K562 (cell line): ENCODE measurements around the gene ENKD1. TPM values are rescaled to one million over a fixed set of nuclear protein-coding genes. Genes with fewer than 3 reads are reported as not detected.

Source experiments
- polyA plus RNA-seq, 8 experiments: library from polyadenylated mRNA; depleted of rRNA in 4 of 8; stranded (reverse) in 5 of 8; unstranded in 3 of 8; fragments of >200 nt; fragmentation: Nextera tagmentation in 2 of 8; fragmentation: Illumina TruSeq in 1 of 8; extraction: Ambion mirVana in 2 of 8; extraction: Trizol in 1 of 8; gene quantifications; 2 replicates each; pipeline versions ENCODE4 v1.2.1 to v1.2.3, GENCODE V29; 2011 to 2014; ENCODE audit warnings: inconsistent platforms in 1 of 8, missing spikeins in 1 of 8
- total RNA-seq, 7 experiments: library from RNA; depleted of rRNA in 6 of 7; stranded (reverse); fragments of >200 nt in 6 of 7; fragmentation: Illumina TruSeq in 2 of 7; extraction: Trizol in 2 of 7; gene quantifications; 2 replicates each; pipeline versions ENCODE4 v1.2.1 to v1.2.3, GENCODE V29; 2011 to 2021; ENCODE audit warnings: low replicate concordance in 1 of 7

ENKD1 gene
- total and polyA plus RNA-seq, 9 of the 15 experiments (the other 6 are each of a cell fraction or from before 2014, with no cell fraction given) = 1.1 to 26.9 (median 8.3) TPM

Other genes starting within 250 kb of the ENKD1 start
Only the 7 nearest of the 18 such genes appear.
- gene RIPOR1, start 137.9 kb downstream of the ENKD1 start, total RNA-seq (2014; rRNA removed) = 3.5 and 7.9 TPM in 2 replicates
- 1.2 and 1.4 TPM in 2 replicates for gene RIPOR1, start 137.9 kb downstream of the ENKD1 start, total RNA-seq (2014; rRNA removed; fragmentation: Illumina TruSeq; extraction: Trizol)
- gene RIPOR1, start 137.9 kb downstream of the ENKD1 start, total RNA-seq (2015; rRNA removed; fragmentation: Illumina TruSeq; extraction: Trizol) = 3.0 and 3.1 TPM in 2 replicates
- 25.4 and 31.1 TPM in 2 replicates for gene RIPOR1, start 137.9 kb downstream of the ENKD1 start, total RNA-seq (2021)
- gene RIPOR1, start 137.9 kb downstream of the ENKD1 start, polyA plus RNA-seq (2011; rRNA removed) = 2.2 and 6.3 TPM in 2 replicates
- 10.0 and 14.1 TPM in 2 replicates for gene RIPOR1, start 137.9 kb downstream of the ENKD1 start, polyA plus RNA-seq (2014; fragmentation: Illumina TruSeq; extraction: Trizol)
- gene RIPOR1, start 137.9 kb downstream of the ENKD1 start, polyA plus RNA-seq (2014; fragmentation: Nextera tagmentation; extraction: Ambion mirVana) = under 1 TPM; 0.36 to 0.37 TPM
- gene RIPOR1, start 137.9 kb downstream of the ENKD1 start, polyA plus RNA-seq (2014; rRNA removed) = 7.2 and 9.2 TPM in 2 replicates
- 31.3 and 34.6 TPM in 2 replicates for gene CTCF, start 104.2 kb downstream of the ENKD1 start, total RNA-seq (2014; rRNA removed)
- 36.5 and 37.6 TPM in 2 replicates for gene CTCF, start 104.2 kb downstream of the ENKD1 start, total RNA-seq (2014; rRNA removed; fragmentation: Illumina TruSeq; extraction: Trizol)
- 45.1 and 49.2 TPM in 2 replicates for gene CTCF, start 104.2 kb downstream of the ENKD1 start, total RNA-seq (2015; rRNA removed; fragmentation: Illumina TruSeq; extraction: Trizol)
- 37.5 and 37.9 TPM in 2 replicates for gene CTCF, start 104.2 kb downstream of the ENKD1 start, total RNA-seq (2021)
- 21.0 and 33.9 TPM in 2 replicates for gene CTCF, start 104.2 kb downstream of the ENKD1 start, polyA plus RNA-seq (2011; rRNA removed)
- 41.0 and 47.1 TPM in 2 replicates for gene CTCF, start 104.2 kb downstream of the ENKD1 start, polyA plus RNA-seq (2014; fragmentation: Illumina TruSeq; extraction: Trizol)
- gene CTCF, start 104.2 kb downstream of the ENKD1 start, polyA plus RNA-seq (2014; fragmentation: Nextera tagmentation; extraction: Ambion mirVana) = 10 to 100 TPM in 1 of 2 experiments, 1 to 10 TPM in 1; 7.8 to 11.0 TPM
- gene CTCF, start 104.2 kb downstream of the ENKD1 start, polyA plus RNA-seq (2014; rRNA removed) = 26.4 and 27.5 TPM in 2 replicates
- 0.20 and 1.0 TPM in 2 replicates for gene CARMIL2, start 21.6 kb downstream of the ENKD1 start, total RNA-seq (2014; rRNA removed)
- 0.19 TPM in 1 of 2 replicates, not detected in the other for gene CARMIL2, start 21.6 kb downstream of the ENKD1 start, total RNA-seq (2014; rRNA removed; fragmentation: Illumina TruSeq; extraction: Trizol)
- gene CARMIL2, start 21.6 kb downstream of the ENKD1 start, total RNA-seq (2015; rRNA removed; fragmentation: Illumina TruSeq; extraction: Trizol) = 0.38 and 0.43 TPM in 2 replicates
- 2.1 and 2.9 TPM in 2 replicates for gene CARMIL2, start 21.6 kb downstream of the ENKD1 start, total RNA-seq (2021)
- 0.79 and 0.99 TPM in 2 replicates for gene CARMIL2, start 21.6 kb downstream of the ENKD1 start, polyA plus RNA-seq (2011; rRNA removed)
- 0.39 and 0.57 TPM in 2 replicates for gene CARMIL2, start 21.6 kb downstream of the ENKD1 start, polyA plus RNA-seq (2014; fragmentation: Illumina TruSeq; extraction: Trizol)
- not detected for gene CARMIL2, start 21.6 kb downstream of the ENKD1 start, polyA plus RNA-seq (2014; fragmentation: Nextera tagmentation; extraction: Ambion mirVana)
- 0.95 and 1.0 TPM in 2 replicates for gene CARMIL2, start 21.6 kb downstream of the ENKD1 start, polyA plus RNA-seq (2014; rRNA removed)
- 34.9 and 46.5 TPM in 2 replicates for gene ACD, start 6.5 kb downstream of the ENKD1 start, total RNA-seq (2014; rRNA removed)
- 6.1 and 9.0 TPM in 2 replicates for gene ACD, start 6.5 kb downstream of the ENKD1 start, total RNA-seq (2014; rRNA removed; fragmentation: Illumina TruSeq; extraction: Trizol)
- gene ACD, start 6.5 kb downstream of the ENKD1 start, total RNA-seq (2015; rRNA removed; fragmentation: Illumina TruSeq; extraction: Trizol) = 18.5 and 19.7 TPM in 2 replicates
- gene ACD, start 6.5 kb downstream of the ENKD1 start, total RNA-seq (2021) = 44.9 and 47.4 TPM in 2 replicates
- 19.2 and 33.4 TPM in 2 replicates for gene ACD, start 6.5 kb downstream of the ENKD1 start, polyA plus RNA-seq (2011; rRNA removed)
- gene ACD, start 6.5 kb downstream of the ENKD1 start, polyA plus RNA-seq (2014; fragmentation: Illumina TruSeq; extraction: Trizol) = 25.8 and 34.6 TPM in 2 replicates
- 1 to 10 TPM; 4.2 to 4.5 TPM for gene ACD, start 6.5 kb downstream of the ENKD1 start, polyA plus RNA-seq (2014; fragmentation: Nextera tagmentation; extraction: Ambion mirVana)
- 36.5 and 40.0 TPM in 2 replicates for gene ACD, start 6.5 kb downstream of the ENKD1 start, polyA plus RNA-seq (2014; rRNA removed)
- 1.00 and 1.8 TPM in 2 replicates for gene PARD6A, start 5.8 kb downstream of the ENKD1 start, total RNA-seq (2014; rRNA removed)
- 0.26 and 0.44 TPM in 2 replicates for gene PARD6A, start 5.8 kb downstream of the ENKD1 start, total RNA-seq (2014; rRNA removed; fragmentation: Illumina TruSeq; extraction: Trizol)
- gene PARD6A, start 5.8 kb downstream of the ENKD1 start, total RNA-seq (2015; rRNA removed; fragmentation: Illumina TruSeq; extraction: Trizol) = 0.14 and 0.68 TPM in 2 replicates
- gene PARD6A, start 5.8 kb downstream of the ENKD1 start, total RNA-seq (2021) = 0.85 and 2.0 TPM in 2 replicates
- 0.42 and 0.52 TPM in 2 replicates for gene PARD6A, start 5.8 kb downstream of the ENKD1 start, polyA plus RNA-seq (2011; rRNA removed)
- gene PARD6A, start 5.8 kb downstream of the ENKD1 start, polyA plus RNA-seq (2014; fragmentation: Illumina TruSeq; extraction: Trizol) = 0.28 and 0.75 TPM in 2 replicates
- under 1 TPM; 0.04 to 0.13 TPM for gene PARD6A, start 5.8 kb downstream of the ENKD1 start, polyA plus RNA-seq (2014; fragmentation: Nextera tagmentation; extraction: Ambion mirVana)
- gene PARD6A, start 5.8 kb downstream of the ENKD1 start, polyA plus RNA-seq (2014; rRNA removed) = 0.46 and 0.81 TPM in 2 replicates
- gene C16orf86, start 64 bp upstream of the ENKD1 start, total RNA-seq (2014; rRNA removed) = 0.94 and 1.2 TPM in 2 replicates
- not detected in 2 replicates for gene C16orf86, start 64 bp upstream of the ENKD1 start, total RNA-seq (2014; rRNA removed; fragmentation: Illumina TruSeq; extraction: Trizol)
- 0.22 and 0.34 TPM in 2 replicates for gene C16orf86, start 64 bp upstream of the ENKD1 start, total RNA-seq (2015; rRNA removed; fragmentation: Illumina TruSeq; extraction: Trizol)
- gene C16orf86, start 64 bp upstream of the ENKD1 start, total RNA-seq (2021) = 0.33 and 2.2 TPM in 2 replicates
- gene C16orf86, start 64 bp upstream of the ENKD1 start, polyA plus RNA-seq (2011; rRNA removed) = 0.15 and 0.37 TPM in 2 replicates
- gene C16orf86, start 64 bp upstream of the ENKD1 start, polyA plus RNA-seq (2014; fragmentation: Illumina TruSeq; extraction: Trizol) = 0.13 and 0.26 TPM in 2 replicates
- gene C16orf86, start 64 bp upstream of the ENKD1 start, polyA plus RNA-seq (2014; fragmentation: Nextera tagmentation; extraction: Ambion mirVana) = not detected
- 0.74 and 0.76 TPM in 2 replicates for gene C16orf86, start 64 bp upstream of the ENKD1 start, polyA plus RNA-seq (2014; rRNA removed)
- gene GFOD2, start 52.6 kb upstream of the ENKD1 start, total RNA-seq (2014; rRNA removed) = 11.8 and 12.4 TPM in 2 replicates
- 7.9 and 9.0 TPM in 2 replicates for gene GFOD2, start 52.6 kb upstream of the ENKD1 start, total RNA-seq (2014; rRNA removed; fragmentation: Illumina TruSeq; extraction: Trizol)
- 11.1 and 11.2 TPM in 2 replicates for gene GFOD2, start 52.6 kb upstream of the ENKD1 start, total RNA-seq (2015; rRNA removed; fragmentation: Illumina TruSeq; extraction: Trizol)
- 14.0 and 14.6 TPM in 2 replicates for gene GFOD2, start 52.6 kb upstream of the ENKD1 start, total RNA-seq (2021)
- 13.4 and 15.8 TPM in 2 replicates for gene GFOD2, start 52.6 kb upstream of the ENKD1 start, polyA plus RNA-seq (2011; rRNA removed)
- gene GFOD2, start 52.6 kb upstream of the ENKD1 start, polyA plus RNA-seq (2014; fragmentation: Illumina TruSeq; extraction: Trizol) = 9.2 and 10.0 TPM in 2 replicates
- 1 to 10 TPM; 1.9 TPM for gene GFOD2, start 52.6 kb upstream of the ENKD1 start, polyA plus RNA-seq (2014; fragmentation: Nextera tagmentation; extraction: Ambion mirVana)
- 11.9 and 16.7 TPM in 2 replicates for gene GFOD2, start 52.6 kb upstream of the ENKD1 start, polyA plus RNA-seq (2014; rRNA removed)